ENCODE results near the gene ING5.

ING5 gene

GRCh38 chr2:241670333-241671110, 31.3 kb upstream of the ING5 start:
- Histone ChIP-seq H3K27me3 (replicated peaks; ENCODE audit: control insufficient read depth, insufficient read depth, low read length) (no peaks in the 10 kb centered on the region), H3K4me3 (replicated peaks; ENCODE audit: low read depth, low read length) (no peak overlapping the region), H3K36me3 (ENCODE audit: control insufficient read depth, insufficient read depth, low read length) (peaks cover 31% of the 10 kb centered on the region)
- no peak for TF ChIP-seq CTCF (IDR thresholded peaks at IDR 0.05; ENCODE audit: insufficient read depth, low read length, poor library complexity, severe bottlenecking)
- DNase-seq (ENCODE audit: extremely low read depth, insufficient read length): no peak

- Histone ChIP-seq H3K4me3 (replicated peaks; ENCODE audit: low read depth, low read length) (no peak overlapping the region), H3K27me3 (replicated peaks; ENCODE audit: control insufficient read depth, insufficient read depth, low read length) (no peaks in the 10 kb centered on the region), H3K36me3 (ENCODE audit: control insufficient read depth, insufficient read depth, low read length) (peaks cover 37% of the 10 kb centered on the region)
- no peak for TF ChIP-seq CTCF (IDR thresholded peaks at IDR 0.05; ENCODE audit: insufficient read depth, low read length, poor library complexity, severe bottlenecking)
- no peak for DNase-seq (ENCODE audit: extremely low read depth, insufficient read length)
Measured at GRCh38 chr2:241671457-241672240, 30.2 kb upstream of the ING5 start.

- Histone ChIP-seq H3K27me3 (replicated peaks; ENCODE audit: control insufficient read depth, insufficient read depth, low read length) (no peaks in the 10 kb centered on the region), H3K36me3 (ENCODE audit: control insufficient read depth, insufficient read depth, low read length) (peaks cover 43% of the 10 kb centered on the region), H3K4me3 (replicated peaks; ENCODE audit: low read depth, low read length) (no peak overlapping the region)
- no peak for DNase-seq (ENCODE audit: extremely low read depth, insufficient read length)
- no peak for TF ChIP-seq CTCF (IDR thresholded peaks at IDR 0.05; ENCODE audit: insufficient read depth, low read length, poor library complexity, severe bottlenecking)
Measured at GRCh38 chr2:241672243-241673188, 29.3 kb upstream of the ING5 start.

- no peak for TF ChIP-seq CTCF (IDR thresholded peaks at IDR 0.05; ENCODE audit: insufficient read depth, low read length, poor library complexity, severe bottlenecking)
- DNase-seq (ENCODE audit: extremely low read depth, insufficient read length): no peak
- no peaks in the 10 kb centered on the region for H3K27me3 ChIP-seq (replicated peaks; ENCODE audit: control insufficient read depth, insufficient read depth, low read length)
- peaks cover 41% of the 10 kb centered on the region for H3K36me3 ChIP-seq (ENCODE audit: control insufficient read depth, insufficient read depth, low read length)
- H3K4me3 ChIP-seq (replicated peaks; ENCODE audit: low read depth, low read length): no peak overlapping the region
Measured at GRCh38 chr2:241673189-241673663, 28.6 kb upstream of the ING5 start.

All from GM06990 (cell line).